Stimulated activated CD8-positive, alpha-beta memory T cell treated with anti-CD3 and anti-CD28 coated beads, Interleukin-7, amount 100 ng/mL, for 4 hours (primary cell): Measurements from ENCODE around the gene ZER1.
"Not testable (repeated sequence)": the region's sequence is repeated elsewhere in the genome, so short reads cannot be mapped to it uniquely, and the experiment has no call there.

Experiments
- DNase-seq, 2 donors: peaks; one replicate each; pipeline ENCODE4 v3.0.0-alpha.2; 2020; ENCODE audit warnings: low read depth in 2 of 2

ZER1 gene

GRCh38 chr9:128771745-128772519 lies at the start of gene ZER1:
Gene ZER1 (minus strand): TSS chr9:128771927. CDS start chr9:128755565, 16,362 bp downstream.
- peak; percentile 85 to 92 for DNase-seq

- no peak for DNase-seq
Measured at GRCh38 chr9:128820665-128821583, 49.2 kb upstream of the ZER1 start.

- DNase-seq, result no peak
Measured at GRCh38 chr9:128819716-128820664, 48.3 kb upstream of the ZER1 start.

GRCh38 chr9:128818839-128819715 lies 47.4 kb upstream of the ZER1 start:
- peak in 1 of 2 donors; percentile 43 for DNase-seq

- peak; percentile 94 to 95 for DNase-seq
Measured at GRCh38 chr9:128818099-128818838, 46.5 kb upstream of the ZER1 start, which contains the start of gene ENDOG. Gene ENDOG (plus strand): TSS chr9:128818500. CDS start chr9:128818685, 185 bp downstream.

GRCh38 chr9:128810873-128811272 lies 39.1 kb upstream of the ZER1 start:
- no peak for DNase-seq

GRCh38 chr9:128809831-128810230 lies 38.1 kb upstream of the ZER1 start:
- DNase-seq, result no peak

- no peak for DNase-seq
Measured at GRCh38 chr9:128809036-128809599, 37.4 kb upstream of the ZER1 start.

- DNase-seq, result no peak
Measured at GRCh38 chr9:128808543-128808942, 36.8 kb upstream of the ZER1 start.

- no peak for DNase-seq
Measured at GRCh38 chr9:128807827-128808226, 36.1 kb upstream of the ZER1 start.

- DNase-seq, result no peak
Measured at GRCh38 chr9:128805661-128806060, 33.9 kb upstream of the ZER1 start.

GRCh38 chr9:128802482-128802881 lies 30.8 kb upstream of the ZER1 start:
- DNase-seq, result no peak

GRCh38 chr9:128800061-128800460 lies 28.3 kb upstream of the ZER1 start:
- DNase-seq, result no peak

GRCh38 chr9:128798896-128799295 lies 27.2 kb upstream of the ZER1 start:
- no peak for DNase-seq

- DNase-seq, result not testable (repeated sequence)
Measured at GRCh38 chr9:128794961-128795360, 23.2 kb upstream of the ZER1 start.

- no peak for DNase-seq
Measured at GRCh38 chr9:128792978-128793686, 21.4 kb upstream of the ZER1 start.

GRCh38 chr9:128792134-128792533 lies 20.4 kb upstream of the ZER1 start:
- DNase-seq, result no peak

- no peak for DNase-seq
Measured at GRCh38 chr9:128790536-128790935, 18.8 kb upstream of the ZER1 start.

GRCh38 chr9:128788445-128788844 lies 16.7 kb upstream of the ZER1 start:
- DNase-seq, result no peak
